Myocyte (in vitro differentiated cells): ENCODE data around the gene RPS8. TPM values are rescaled to one million over a fixed set of nuclear protein-coding genes. Genes with fewer than 3 reads are reported as not detected.
"Not testable (repeated sequence)": the region's sequence is repeated elsewhere in the genome, so short reads cannot be mapped to it uniquely, and the experiment has no call there.

Source experiments
- DNase-seq: peaks from one replicate; pipeline ENCODE4 v3.0.0-alpha.2; 2012; ENCODE audit warnings: low read depth
- total RNA-seq: library from RNA; depleted of rRNA; stranded (reverse); fragments of >200 nt; gene quantifications from 2 replicates; pipeline ENCODE4 v1.2.3, GENCODE V29; 2014

RPS8 gene
- total RNA-seq, 1 donor from 2014 or later: 1,824 TPM

GRCh38 chr1:44819196-44819607, 43.9 kb downstream of the RPS8 start:
- peak; percentile 59 for DNase-seq

- DNase-seq: peak; percentile 86
Observed at GRCh38 chr1:44819608-44820327, 44.4 kb downstream of the RPS8 start.

GRCh38 chr1:44820328-44821239, 45.2 kb downstream of the RPS8 start:
- DNase-seq: no peak

GRCh38 chr1:44821240-44821715, 45.9 kb downstream of the RPS8 start:
- DNase-seq: no peak

GRCh38 chr1:44822131-44822701, 46.9 kb downstream of the RPS8 start:
- no peak for DNase-seq

- DNase-seq: no peak
Observed at GRCh38 chr1:44822981-44823451, 47.7 kb downstream of the RPS8 start.

GRCh38 chr1:44824392-44824791, 49.1 kb downstream of the RPS8 start:
- not testable (repeated sequence) for DNase-seq

- DNase-seq: no peak
Observed at GRCh38 chr1:44826375-44827196, 51.2 kb downstream of the RPS8 start.

- no peak for DNase-seq
Observed at GRCh38 chr1:44827197-44828002, 52.1 kb downstream of the RPS8 start.

- DNase-seq: no peak
Observed at GRCh38 chr1:44828003-44828651, 52.8 kb downstream of the RPS8 start.

Other genes with a start within 250 kb of the RPS8 start
- gene TMEM53, start 101.1 kb upstream of the RPS8 start, total RNA-seq: 20.8 and 25.5 TPM in 2 replicates
- 7.0 and 13.9 TPM in 2 replicates for gene ARMH1, start 100.8 kb upstream of the RPS8 start, total RNA-seq
- gene RNU5D-1, start 44.4 kb upstream of the RPS8 start, total RNA-seq: not detected in 2 replicates
- gene KIF2C, start 35.7 kb upstream of the RPS8 start, total RNA-seq: 0.13 and 0.36 TPM in 2 replicates
- gene BEST4, start 12.6 kb downstream of the RPS8 start, total RNA-seq: 0.59 TPM in 1 of 2 replicates, not detected in the other
- 40.0 and 72.5 TPM in 2 replicates for gene PLK3, start 24.8 kb downstream of the RPS8 start, total RNA-seq
- not detected in 2 replicates for gene DYNLT4, start 31.8 kb downstream of the RPS8 start, total RNA-seq
- gene BTBD19, start 33.0 kb downstream of the RPS8 start, total RNA-seq: 5.4 and 20.8 TPM in 2 replicates
- 0.05 and 0.51 TPM in 2 replicates for gene PTCH2, start 67.7 kb downstream of the RPS8 start, total RNA-seq
- 50.4 and 65.9 TPM in 2 replicates for gene EIF2B3, start 211.1 kb downstream of the RPS8 start, total RNA-seq
- 49.3 and 49.4 TPM in 2 replicates for gene HECTD3, start 235.8 kb downstream of the RPS8 start, total RNA-seq
- gene UROD, start 236.7 kb downstream of the RPS8 start, total RNA-seq: 80.8 and 87.2 TPM in 2 replicates